ENCODE results near the gene BEST2. TPM values are rescaled to one million over a fixed set of nuclear protein-coding genes. Genes with fewer than 3 reads are reported as not detected.

Gene BEST2
- total RNA-seq, 1 experiment from 2014 or later: 0.10 TPM

DNA sequence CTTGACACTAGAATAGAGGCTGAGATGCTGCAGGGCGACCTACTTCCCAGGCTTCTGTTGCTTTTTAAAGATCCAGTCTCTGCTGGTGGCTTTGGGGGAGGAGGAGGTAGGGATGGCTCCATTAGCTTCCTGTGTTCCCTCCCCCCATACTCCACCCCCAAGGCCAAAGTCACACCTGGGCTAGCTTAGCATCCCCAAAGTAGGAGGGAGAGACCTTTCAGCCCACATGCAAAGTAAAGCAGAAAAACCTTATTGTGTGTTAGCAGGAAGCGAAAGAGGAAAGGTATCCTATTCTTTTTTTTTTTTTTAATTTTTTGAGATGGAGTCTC is 24.6 kb upstream of the BEST2 start:
- H3K4me2 ChIP-seq (ENCODE audit: low read length): no peak overlapping the region
- CTCF ChIA-PET: interaction anchor here (1.6 kb wide), 1 partner anchor 28 kb away, joined by 3 read pairs; no protein-coding TSS in a partner anchor
- ATAC-seq: no peak
- no peaks in the 10 kb centered on the region for H3K27me3 ChIP-seq (ENCODE audit: insufficient read depth, low read length)
- H3K9me3 ChIP-seq (ENCODE audit: control insufficient read depth in 1 of 2, insufficient read depth in 1 of 2, low read depth in 1 of 2, low read length in 2 of 2): no peaks in the 10 kb centered on the region
- no peak overlapping the region for H3K9ac ChIP-seq (ENCODE audit: low read length)
- intact Hi-C loops (cut with micrococcal nuclease): no loop called here
- RAD21 ChIA-PET (ENCODE audit: low non-redundant PET in 1 of 2, low total read pairs in 2 of 2, uncharacterized antibody in 2 of 2, unreplicated experiment in 2 of 2): no interaction called here
- H4K20me1 ChIP-seq (ENCODE audit: insufficient read depth): peaks cover 5% of the 10 kb centered on the region; the same call in 1 of the 2 replicates
- no peaks in the 10 kb centered on the region for H3K9me2 ChIP-seq (ENCODE audit: insufficient read depth)
- POLR2A ChIA-PET: interaction anchor here (1.3 kb wide), 1 partner anchor 10 kb away, joined by 3 read pairs; the partner anchor contains the start of gene GET3
- H3K27ac ChIP-seq (ENCODE audit: low read depth, low read length): 0 out of 2 replicates have a peak overlapping the region, but pooled peaks have one; percentile 14
- H3K4me3 ChIP-seq (replicated peaks in 1 of 2; ENCODE audit: low read depth in 1 of 2, low read length in 2 of 2): no peak overlapping the region
- BruUV-seq (replicated peaks): no TSS peak
- no peak for DNase-seq (ENCODE audit: low read depth, low spot score)
- peaks cover 0 to 23% of the 10 kb centered on the region in 2 experiments; a peak in 2 of 4 replicates for H3K4me1 ChIP-seq (ENCODE audit: control insufficient read depth in 1 of 2, insufficient read depth in 2 of 2, low read length in 2 of 2)
- no peak for TF ChIP-seq POLR2AphosphoS5 (IDR thresholded peaks at IDR 0.05; ENCODE audit: low read depth, low read length)
- no peak for TF ChIP-seq CTCF (IDR thresholded peaks at IDR 0.05 in 2 of 3, conservative IDR thresholded peaks at IDR 0.05 in 1 of 3; ENCODE audit: borderline replicate concordance in 1 of 3, insufficient read depth in 1 of 3, low read depth in 2 of 3, low read length in 2 of 3)
- no peak for TF ChIP-seq EGR1 (IDR thresholded peaks at IDR 0.05; ENCODE audit: low read depth)
- TF ChIP-seq YY1 (IDR thresholded peaks at IDR 0.05; ENCODE audit: extremely low read depth, insufficient replicate concordance, low read depth, low read length): no peak
- no peak for TF ChIP-seq RAD21 (IDR thresholded peaks at IDR 0.05; ENCODE audit: low read depth)
- no peak for TF ChIP-seq SP1 (IDR thresholded peaks at IDR 0.05; ENCODE audit: low read depth)
- TF ChIP-seq ZNF274 (IDR thresholded peaks at IDR 0.05; ENCODE audit: low read depth, low read length): no peak
- no peak for TF ChIP-seq FOSL1 (IDR thresholded peaks at IDR 0.05; ENCODE audit: low read depth)
- TF ChIP-seq ELF1 (IDR thresholded peaks at IDR 0.05; ENCODE audit: borderline replicate concordance, low read depth): no peak
- no peak for TF ChIP-seq EZH2phosphoT487 (IDR thresholded peaks at IDR 0.05; ENCODE audit: borderline replicate concordance)
- no peak for TF ChIP-seq POLR2A (IDR thresholded peaks at IDR 0.05; ENCODE audit: borderline replicate concordance, extremely low read depth, insufficient read depth, insufficient read length)
- no peak for TF ChIP-seq MAX (IDR thresholded peaks at IDR 0.05)
- no peak for TF ChIP-seq CEBPB (IDR thresholded peaks at IDR 0.05; ENCODE audit: low read depth)
- TF ChIP-seq, protein P1, sequence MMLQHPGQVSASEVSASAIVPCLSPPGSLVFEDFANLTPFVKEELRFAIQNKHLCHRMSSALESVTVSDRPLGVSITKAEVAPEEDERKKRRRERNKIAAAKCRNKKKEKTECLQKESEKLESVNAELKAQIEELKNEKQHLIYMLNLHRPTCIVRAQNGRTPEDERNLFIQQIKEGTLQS (IDR thresholded peaks at IDR 0.05): no peak
- no peak for TF ChIP-seq EZH2 (IDR thresholded peaks at IDR 0.05)
- TF ChIP-seq CBX3 (IDR thresholded peaks at IDR 0.05; ENCODE audit: low read depth): no peak
- TF ChIP-seq ZFX (IDR thresholded peaks at IDR 0.05): no peak
- no peak for TF ChIP-seq TCF7L2 (IDR thresholded peaks at IDR 0.05; ENCODE audit: borderline replicate concordance, extremely low read depth, insufficient read depth, insufficient read length)
- TF ChIP-seq JUND (IDR thresholded peaks at IDR 0.05): no peak
- TF ChIP-seq, protein P2, sequence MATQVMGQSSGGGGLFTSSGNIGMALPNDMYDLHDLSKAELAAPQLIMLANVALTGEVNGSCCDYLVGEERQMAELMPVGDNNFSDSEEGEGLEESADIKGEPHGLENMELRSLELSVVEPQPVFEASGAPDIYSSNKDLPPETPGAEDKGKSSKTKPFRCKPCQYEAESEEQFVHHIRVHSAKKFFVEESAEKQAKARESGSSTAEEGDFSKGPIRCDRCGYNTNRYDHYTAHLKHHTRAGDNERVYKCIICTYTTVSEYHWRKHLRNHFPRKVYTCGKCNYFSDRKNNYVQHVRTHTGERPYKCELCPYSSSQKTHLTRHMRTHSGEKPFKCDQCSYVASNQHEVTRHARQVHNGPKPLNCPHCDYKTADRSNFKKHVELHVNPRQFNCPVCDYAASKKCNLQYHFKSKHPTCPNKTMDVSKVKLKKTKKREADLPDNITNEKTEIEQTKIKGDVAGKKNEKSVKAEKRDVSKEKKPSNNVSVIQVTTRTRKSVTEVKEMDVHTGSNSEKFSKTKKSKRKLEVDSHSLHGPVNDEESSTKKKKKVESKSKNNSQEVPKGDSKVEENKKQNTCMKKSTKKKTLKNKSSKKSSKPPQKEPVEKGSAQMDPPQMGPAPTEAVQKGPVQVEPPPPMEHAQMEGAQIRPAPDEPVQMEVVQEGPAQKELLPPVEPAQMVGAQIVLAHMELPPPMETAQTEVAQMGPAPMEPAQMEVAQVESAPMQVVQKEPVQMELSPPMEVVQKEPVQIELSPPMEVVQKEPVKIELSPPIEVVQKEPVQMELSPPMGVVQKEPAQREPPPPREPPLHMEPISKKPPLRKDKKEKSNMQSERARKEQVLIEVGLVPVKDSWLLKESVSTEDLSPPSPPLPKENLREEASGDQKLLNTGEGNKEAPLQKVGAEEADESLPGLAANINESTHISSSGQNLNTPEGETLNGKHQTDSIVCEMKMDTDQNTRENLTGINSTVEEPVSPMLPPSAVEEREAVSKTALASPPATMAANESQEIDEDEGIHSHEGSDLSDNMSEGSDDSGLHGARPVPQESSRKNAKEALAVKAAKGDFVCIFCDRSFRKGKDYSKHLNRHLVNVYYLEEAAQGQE (IDR thresholded peaks at IDR 0.05; ENCODE audit: low read depth): no peak
- H3K79me2 ChIP-seq (ENCODE audit: insufficient read depth, low read length): peaks cover 42% of the 10 kb centered on the region
- no peak overlapping the region for H2AFZ ChIP-seq (ENCODE audit: low read depth, low read length, poor library complexity, severe bottlenecking)
- peaks cover 28 to 34% of the 10 kb centered on the region in 2 experiments for H3K36me3 ChIP-seq (ENCODE audit: control insufficient read depth in 1 of 2, insufficient read depth in 2 of 2, low read length in 2 of 2)

All from HCT116 (cell line).